HepG2 (cell line): ENCODE results near the gene TCERG1L. TPM values are rescaled to one million over a fixed set of nuclear protein-coding genes. Genes with fewer than 3 reads are reported as not detected.

ENCODE experiments used
- ATAC-seq: fragments of 200-7000 bp; cut with Tn5 transposase; 3 replicates; pipeline ENCODE4 v1.9.1; 2020; ENCODE audit warnings: mild to moderate bottlenecking, moderate library complexity
- BruUV-seq: library from RNA; stranded (reverse); fragments of 400-500 nt; replicated peaks from 2 replicates; lab custom pipeline; 2021; lab: Mats Ljungman, UMichigan
- CTCF ChIA-PET: fragments of 300-600 bp; formaldehyde crosslinking; extraction: SDS; loops from one replicate; lab custom pipeline; 2021; ENCODE audit warnings: low total read pairs, inconsistent platforms, low intra/inter-chr PET ratio; lab: Yijun Ruan, JAX
- POLR2A ChIA-PET: fragments of 350-600 bp; sonication (Branson Sonifier 250); formaldehyde crosslinking; loops from one replicate; lab custom pipeline; 2020; ENCODE audit warnings: antibody characterized with exemption, inconsistent platforms; lab: Yijun Ruan, JAX
- DNase-seq: peaks from one replicate; pipeline ENCODE4 v3.0.0-alpha.2; 2015; ENCODE audit warnings: low spot score
- FAIRE-seq: peaks from 3 replicates; lab custom pipeline; 2011; peaks lifted over from hg19 to GRCh38; lab: Jason Lieb, UNC
- H2AFZ ChIP-seq: one replicate; pipeline ENCODE4 v1.6.1; 2011; ENCODE audit warnings: low read length, inconsistent platforms
- H3K27ac ChIP-seq: fragments of 300-600 bp; 3 replicates; pipeline ENCODE4 v1.8.0; 2011; ENCODE audit warnings: mixed run types, mild to moderate bottlenecking, mixed read lengths, low read length, inconsistent platforms; ENCODE audit not compliant: insufficient read depth; ENCODE audit errors: extremely low read length
- H3K27me3 ChIP-seq, 2 experiments: fragments of 200-600 bp in 1 of 2; 2 replicates in 1 of 2; 3 replicates in 1 of 2; pipeline versions ENCODE4 v1.6.0 to v1.8.0; 2011; ENCODE audit warnings: low read length in 2 of 2, mild to moderate bottlenecking in 2 of 2, moderate library complexity in 2 of 2, inconsistent platforms in 1 of 2; ENCODE audit not compliant: insufficient read depth in 2 of 2, control insufficient read depth in 1 of 2
- H3K36me3 ChIP-seq, 2 experiments: fragments of 200-600 bp in 1 of 2; replicated peaks in 1 of 2; 2 replicates in 1 of 2; 3 replicates in 1 of 2; pipeline versions ENCODE4 v1.5.1 to v1.8.0; 2011; ENCODE audit warnings: low read length in 2 of 2, inconsistent platforms in 1 of 2; ENCODE audit not compliant: insufficient read depth in 2 of 2, control insufficient read depth in 1 of 2
- H3K4me1 ChIP-seq: 2 replicates; pipeline ENCODE4 v1.5.1; 2012; ENCODE audit warnings: low read length, inconsistent platforms; ENCODE audit not compliant: insufficient read depth
- H3K4me2 ChIP-seq: 2 replicates; pipeline ENCODE4 v1.6.0; 2011; ENCODE audit warnings: low read depth, low read length, inconsistent platforms
- H3K4me3 ChIP-seq, 3 experiments: fragments of 200-600 bp in 1 of 3; sonication (generic), shearing (Covaris generic) in 1 of 3; replicated peaks in 1 of 3; 2 replicates each; pipeline ENCODE4 v1.5.1; 2011 to 2016; ENCODE audit warnings: low read length in 3 of 3, inconsistent platforms in 2 of 3, low read depth in 2 of 3, mild to moderate bottlenecking in 2 of 3, control low read depth in 1 of 3, mixed read lengths in 1 of 3; ENCODE audit not compliant: insufficient read depth in 1 of 3
- H3K79me2 ChIP-seq: one replicate; pipeline ENCODE4 v1.6.1; 2011; ENCODE audit warnings: low read length, inconsistent platforms; ENCODE audit not compliant: insufficient read depth
- H3K9ac ChIP-seq: 2 replicates; pipeline ENCODE4 v1.6.0; 2011; ENCODE audit warnings: mild to moderate bottlenecking, low read depth, low read length, inconsistent platforms; ENCODE audit not compliant: insufficient read depth
- H3K9me3 ChIP-seq: 2 replicates; pipeline ENCODE4 v1.5.1; 2012; ENCODE audit warnings: mild to moderate bottlenecking, low read length
- H4K20me1 ChIP-seq: 2 replicates; pipeline ENCODE4 v1.6.0; 2011; ENCODE audit warnings: inconsistent platforms, mild to moderate bottlenecking, low read length, moderate library complexity; ENCODE audit not compliant: insufficient read depth
- EHMT2 ChIP-seq: fragments of 200-600 bp; sonication (generic); IDR thresholded peaks from 2 replicates; pipeline ENCODE4 v1.7.0; 2017; ENCODE audit warnings: antibody characterized with exemption, low read depth, low read length, borderline replicate concordance
- GATAD2A ChIP-seq: IDR thresholded peaks from 2 replicates; pipeline ENCODE4 v1.6.1; 2016
- IRX3 ChIP-seq: sonication (generic); formaldehyde crosslinking; IDR thresholded peaks from 2 replicates; pipeline ENCODE4 v1.8.1; 2023; ENCODE audit warnings: mild to moderate bottlenecking, low read depth, missing genetic modification reagents, borderline replicate concordance
- NBN ChIP-seq: fragments of 450-650 bp; conservative IDR thresholded peaks from 2 replicates; pipeline ENCODE4 v1.6.1; 2017
- SALL1 ChIP-seq: sonication (generic); formaldehyde crosslinking; IDR thresholded peaks from 2 replicates; pipeline ENCODE4 v1.8.0; 2022; ENCODE audit warnings: mild to moderate bottlenecking, missing genetic modification reagents
- ZNF33A ChIP-seq: sonication (generic); formaldehyde crosslinking; IDR thresholded peaks from 2 replicates; pipeline ENCODE4 v1.5.1; 2020; ENCODE audit warnings: missing genetic modification reagents, mild to moderate bottlenecking, moderate library complexity, borderline replicate concordance
- ZNF605 ChIP-seq: sonication (generic); formaldehyde crosslinking; IDR thresholded peaks from 2 replicates; pipeline ENCODE4 v1.8.0; 2022; ENCODE audit warnings: mild to moderate bottlenecking, missing genetic modification reagents
- ZNF670 ChIP-seq: sonication (generic); formaldehyde crosslinking; IDR thresholded peaks from 2 replicates; pipeline ENCODE4 v1.8.0; 2022; ENCODE audit warnings: mild to moderate bottlenecking, missing genetic modification reagents, borderline replicate concordance
- ZNF841 ChIP-seq: sonication (generic); formaldehyde crosslinking; IDR thresholded peaks from 2 replicates; pipeline ENCODE4 v1.8.1; 2023; ENCODE audit warnings: missing genetic modification reagents, borderline replicate concordance
- ZSCAN25 ChIP-seq: sonication (generic); formaldehyde crosslinking; IDR thresholded peaks from 2 replicates; pipeline ENCODE4 v1.8.0; 2022; ENCODE audit warnings: mild to moderate bottlenecking, missing genetic modification reagents
- ZXDC ChIP-seq: sonication (generic); formaldehyde crosslinking; IDR thresholded peaks from 2 replicates; pipeline ENCODE4 v1.5.0; 2020; ENCODE audit warnings: mild to moderate bottlenecking, missing genetic modification reagents
- WGBS: methylation state at CpG from one replicate; pipeline ENCODE4 v1.1.6; 2017; ENCODE audit warnings: low lambda C conversion rate; 5-methylcytosine and 5-hydroxymethylcytosine counted together
- in situ Hi-C: cut with HindIII; loops from 2 replicates; pipeline ENCODE4 v1.10.0; 2017; ENCODE audit warnings: low pct_unique_long_range_greater_than_20kb; ENCODE audit not compliant: extremely low pct_ligation_motif_present
- intact Hi-C: fragments of 100-400 bp; cut with micrococcal nuclease; formaldehyde crosslinking; loops from one replicate; pipeline ENCODE4 v1.10.0; 2022; ENCODE audit not compliant: unreplicated experiment
- polyA plus RNA-seq, 8 experiments: library from polyadenylated mRNA; depleted of rRNA in 3 of 8; stranded (reverse) in 7 of 8; unstranded in 1 of 8; fragments of >200 nt; fragmentation: Illumina TruSeq in 4 of 8; extraction: Trizol in 4 of 8; gene quantifications; 2 replicates each; pipeline versions ENCODE4 v1.2.1 to v1.2.3, GENCODE V29; 2011 to 2016; ENCODE audit warnings: low read depth in 4 of 8, missing spikeins in 1 of 8, mixed read lengths in 1 of 8; ENCODE audit not compliant: insufficient read depth in 1 of 8
- total RNA-seq, 5 experiments: library from RNA; depleted of rRNA; stranded (reverse); fragments of >200 nt; fragmentation: Illumina TruSeq; extraction: Trizol; gene quantifications; 2 replicates each; pipeline ENCODE4 v1.2.3, GENCODE V29; 2016; ENCODE audit warnings: low read depth in 1 of 5
- TF ChIP-seq, protein P1 (sequence below): sonication (generic); formaldehyde crosslinking; IDR thresholded peaks from 2 replicates; pipeline ENCODE4 v1.4.0; 2020; ENCODE audit warnings: mild to moderate bottlenecking, low read depth, missing genetic modification reagents

Gene TCERG1L
- total and polyA plus RNA-seq, 2 of the 13 experiments (the other 11 are each of a cell fraction or from before 2014, with no cell fraction given), result not detected

- TF ChIP-seq ZXDC (CRISPR knock-in tag) (no peak), ZNF841 (CRISPR knock-in tag) (no peak)
- TF ChIP-seq, all 625 proteins: peak for 0
Observed at GRCh38 chr10:131314148-131314547, 2.6 kb upstream of the TCERG1L start (continued).

DNA sequence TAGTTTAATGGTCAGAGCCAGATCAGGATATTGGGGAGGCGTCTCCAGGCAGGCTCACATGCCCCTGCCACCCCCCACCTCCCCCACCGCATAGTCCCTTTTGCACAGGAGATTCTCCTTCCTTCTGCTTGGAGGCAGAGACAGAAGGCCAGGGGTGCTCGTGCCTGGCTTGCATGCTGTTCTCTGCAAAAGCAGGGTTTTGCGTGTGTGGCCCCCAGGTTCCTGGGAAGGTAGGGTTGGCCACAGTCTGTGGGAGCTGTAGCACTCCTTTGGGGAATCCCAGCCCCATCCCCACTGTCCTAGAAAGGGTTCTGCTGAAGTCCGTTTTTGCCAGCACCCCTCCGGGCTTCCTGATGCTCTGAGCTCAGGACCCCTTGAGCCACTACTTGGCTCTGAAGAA is 1.9 kb upstream of the TCERG1L start:
- Histone ChIP-seq H3K9ac (no peak overlapping the region), H3K36me3 (no peaks in the 10 kb centered on the region), H3K27me3 (peaks cover 1 to 16% of the 10 kb centered on the region in 2 experiments; a peak in 3 of 5 replicates), H3K9me3 (no peaks in the 10 kb centered on the region), H2AFZ (no peak overlapping the region), H3K27ac (no peak overlapping the region), H3K4me2 (no peak overlapping the region), H3K79me2 (no peaks in the 10 kb centered on the region), H3K4me3 (no peak overlapping the region), H3K4me1 (no peaks in the 10 kb centered on the region), H4K20me1 (no peaks in the 10 kb centered on the region)
- BruUV-seq, result no TSS peak
- ChIA-PET CTCF (no interaction called here), POLR2A (no interaction called here)
- 39% methylated on average over 3 of the region's 6 CpGs for WGBS
- DNase-seq (no peak), ATAC-seq (no peak), FAIRE-seq (no peak)
- intact Hi-C loops (no loop called here), in situ Hi-C loops (no loop called here)
- no peak for TF ChIP-seq IRX3 (CRISPR knock-in tag)
- no peak for TF ChIP-seq NBN
- TF ChIP-seq ZSCAN25, result no peak
- TF ChIP-seq ZNF605 (CRISPR knock-in tag), result no peak
- no peak for TF ChIP-seq ZNF33A (CRISPR knock-in tag)
- no peak for TF ChIP-seq GATAD2A (CRISPR knock-in tag)
- no peak for TF ChIP-seq EHMT2
- TF ChIP-seq ZNF670 (CRISPR knock-in tag), result no peak
- TF ChIP-seq, protein P1, sequence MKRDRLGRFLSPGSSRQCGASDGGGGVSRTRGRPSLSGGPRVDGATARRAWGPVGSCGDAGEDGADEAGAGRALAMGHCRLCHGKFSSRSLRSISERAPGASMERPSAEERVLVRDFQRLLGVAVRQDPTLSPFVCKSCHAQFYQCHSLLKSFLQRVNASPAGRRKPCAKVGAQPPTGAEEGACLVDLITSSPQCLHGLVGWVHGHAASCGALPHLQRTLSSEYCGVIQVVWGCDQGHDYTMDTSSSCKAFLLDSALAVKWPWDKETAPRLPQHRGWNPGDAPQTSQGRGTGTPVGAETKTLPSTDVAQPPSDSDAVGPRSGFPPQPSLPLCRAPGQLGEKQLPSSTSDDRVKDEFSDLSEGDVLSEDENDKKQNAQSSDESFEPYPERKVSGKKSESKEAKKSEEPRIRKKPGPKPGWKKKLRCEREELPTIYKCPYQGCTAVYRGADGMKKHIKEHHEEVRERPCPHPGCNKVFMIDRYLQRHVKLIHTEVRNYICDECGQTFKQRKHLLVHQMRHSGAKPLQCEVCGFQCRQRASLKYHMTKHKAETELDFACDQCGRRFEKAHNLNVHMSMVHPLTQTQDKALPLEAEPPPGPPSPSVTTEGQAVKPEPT, result no peak
- TF ChIP-seq SALL1 (CRISPR knock-in tag), result no peak
